ENCODE results near the gene COL21A1. TPM values are rescaled to one million over a fixed set of nuclear protein-coding genes. Genes with fewer than 3 reads are reported as not detected.

Gene COL21A1
- total and polyA plus RNA-seq, 4 donors: 1.6 to 105 (median 6.3) TPM

- Histone ChIP-seq H3K27ac (ENCODE audit: low read depth in 1 of 2, low read length in 1 of 2) (no peak overlapping the region), H3K4me3 (no peak overlapping the region), H3K9ac (ENCODE audit: insufficient read depth in 1 of 2, low read length in 2 of 2) (no peak overlapping the region), H3K36me3 (ENCODE audit: control insufficient read depth in 4 of 4, insufficient read depth in 4 of 4, low read length in 4 of 4) (peaks cover 0 to 15% (median 7%) of the 10 kb centered on the region in 4 donors), H3K4me1 (ENCODE audit: control insufficient read depth in 5 of 5, insufficient read depth in 5 of 5, low read length in 5 of 5) (peaks cover 0 to 4% (median 0%) of the 10 kb centered on the region in 5 donors), H3K27me3 (ENCODE audit: control insufficient read depth in 3 of 3, insufficient read depth in 3 of 3, low read length in 2 of 3) (no peaks in the 10 kb centered on the region), H3K9me3 (ENCODE audit: control insufficient read depth in 4 of 4, insufficient read depth in 3 of 4, low read length in 3 of 4) (no peaks in the 10 kb centered on the region)
- ATAC-seq (ENCODE audit: insufficient read depth, low FRiP score) (no peak), DNase-seq (no peak)
- TF ChIP-seq CTCF (IDR thresholded peaks at IDR 0.05; ENCODE audit: control extremely low read depth, extremely low read depth): no peak
Measured at GRCh38 chr6:56076033-56076432, 171.3 kb downstream of the COL21A1 start.

GRCh38 chr6:56073761-56074160 lies 173.6 kb downstream of the COL21A1 start:
- DNase-seq (no peak), ATAC-seq (ENCODE audit: insufficient read depth, low FRiP score) (no peak)
- peaks cover 0 to 15% (median 7%) of the 10 kb centered on the region in 4 donors for H3K36me3 ChIP-seq (ENCODE audit: control insufficient read depth in 4 of 4, insufficient read depth in 4 of 4, low read length in 4 of 4)
- no peak overlapping the region for H3K9ac ChIP-seq (ENCODE audit: insufficient read depth in 1 of 2, low read length in 2 of 2)
- TF ChIP-seq CTCF (IDR thresholded peaks at IDR 0.05; ENCODE audit: control extremely low read depth, extremely low read depth): no peak
- H3K4me1 ChIP-seq (ENCODE audit: control insufficient read depth in 5 of 5, insufficient read depth in 5 of 5, low read length in 5 of 5): peaks cover 0 to 4% (median 0%) of the 10 kb centered on the region in 5 donors
- no peaks in the 10 kb centered on the region for H3K9me3 ChIP-seq (ENCODE audit: control insufficient read depth in 4 of 4, insufficient read depth in 3 of 4, low read length in 3 of 4)
- peak overlapping the region in 1 of 2 donors; percentile 33 for H3K27ac ChIP-seq (ENCODE audit: low read depth in 1 of 2, low read length in 1 of 2)
- H3K4me3 ChIP-seq: no peak overlapping the region
- H3K27me3 ChIP-seq (ENCODE audit: control insufficient read depth in 3 of 3, insufficient read depth in 3 of 3, low read length in 2 of 3): no peaks in the 10 kb centered on the region

GRCh38 chr6:56073315-56073714 lies 174.1 kb downstream of the COL21A1 start:
- Histone ChIP-seq H3K36me3 (ENCODE audit: control insufficient read depth in 4 of 4, insufficient read depth in 4 of 4, low read length in 4 of 4) (peaks cover 0 to 16% (median 8%) of the 10 kb centered on the region in 4 donors), H3K9me3 (ENCODE audit: control insufficient read depth in 4 of 4, insufficient read depth in 3 of 4, low read length in 3 of 4) (no peaks in the 10 kb centered on the region), H3K27me3 (ENCODE audit: control insufficient read depth in 3 of 3, insufficient read depth in 3 of 3, low read length in 2 of 3) (no peaks in the 10 kb centered on the region), H3K9ac (ENCODE audit: insufficient read depth in 1 of 2, low read length in 2 of 2) (no peak overlapping the region), H3K27ac (ENCODE audit: low read depth in 1 of 2, low read length in 1 of 2) (peak overlapping the region in 1 of 2 donors; percentile 84), H3K4me3 (no peak overlapping the region), H3K4me1 (ENCODE audit: control insufficient read depth in 5 of 5, insufficient read depth in 5 of 5, low read length in 5 of 5) (peaks cover 0 to 4% (median 0%) of the 10 kb centered on the region in 5 donors)
- 83 to 91% methylated on average over 1 of the region's 1 CpG for WGBS, 2 donors
- TF ChIP-seq CTCF (IDR thresholded peaks at IDR 0.05; ENCODE audit: control extremely low read depth, extremely low read depth): no peak
- no peak for ATAC-seq (ENCODE audit: insufficient read depth, low FRiP score)
- DNase-seq: no peak

- H3K9ac ChIP-seq (ENCODE audit: insufficient read depth in 1 of 2, low read length in 2 of 2): no peak overlapping the region
- H3K27me3 ChIP-seq (ENCODE audit: control insufficient read depth in 3 of 3, insufficient read depth in 3 of 3, low read length in 2 of 3): no peaks in the 10 kb centered on the region
- peaks cover 0 to 16% (median 8%) of the 10 kb centered on the region in 4 donors for H3K36me3 ChIP-seq (ENCODE audit: control insufficient read depth in 4 of 4, insufficient read depth in 4 of 4, low read length in 4 of 4)
- WGBS, 2 donors: 73 to 87% methylated on average over 1 of the region's 1 CpG
- H3K27ac ChIP-seq (ENCODE audit: low read depth in 1 of 2, low read length in 1 of 2): peak overlapping the region in 1 of 2 donors; percentile 84
- peaks cover 0 to 4% (median 0%) of the 10 kb centered on the region in 5 donors for H3K4me1 ChIP-seq (ENCODE audit: control insufficient read depth in 5 of 5, insufficient read depth in 5 of 5, low read length in 5 of 5)
- H3K9me3 ChIP-seq (ENCODE audit: control insufficient read depth in 4 of 4, insufficient read depth in 3 of 4, low read length in 3 of 4): no peaks in the 10 kb centered on the region
- DNase-seq: no peak
- no peak overlapping the region for H3K4me3 ChIP-seq
- no peak for TF ChIP-seq CTCF (IDR thresholded peaks at IDR 0.05; ENCODE audit: control extremely low read depth, extremely low read depth)
- ATAC-seq (ENCODE audit: insufficient read depth, low FRiP score): no peak
Measured at GRCh38 chr6:56072856-56073255, 174.5 kb downstream of the COL21A1 start.

Measured in lung (tissue), 12 donors.